Umbilical cord (tissue), 2 donors: ENCODE measurements around the gene PRR16. TPM values are rescaled to one million over a fixed set of nuclear protein-coding genes. Genes with fewer than 3 reads are reported as not detected.
"Not testable (repeated sequence)": the region's sequence is repeated elsewhere in the genome, so short reads cannot be mapped to it uniquely, and the experiment has no call there.

Experiments
- DNase-seq: peaks from one replicate; pipeline ENCODE4 v3.0.0-alpha.2; 2015; ENCODE audit warnings: low spot score
- total RNA-seq: library from RNA; depleted of rRNA; stranded (reverse); fragments of >200 nt; gene quantifications from one replicate; pipeline ENCODE4 v1.2.3, GENCODE V29; 2014; ENCODE audit warnings: low replicate concordance; ENCODE audit not compliant: insufficient read depth

The PRR16 gene
- total RNA-seq, result 7.9 TPM

DNA sequence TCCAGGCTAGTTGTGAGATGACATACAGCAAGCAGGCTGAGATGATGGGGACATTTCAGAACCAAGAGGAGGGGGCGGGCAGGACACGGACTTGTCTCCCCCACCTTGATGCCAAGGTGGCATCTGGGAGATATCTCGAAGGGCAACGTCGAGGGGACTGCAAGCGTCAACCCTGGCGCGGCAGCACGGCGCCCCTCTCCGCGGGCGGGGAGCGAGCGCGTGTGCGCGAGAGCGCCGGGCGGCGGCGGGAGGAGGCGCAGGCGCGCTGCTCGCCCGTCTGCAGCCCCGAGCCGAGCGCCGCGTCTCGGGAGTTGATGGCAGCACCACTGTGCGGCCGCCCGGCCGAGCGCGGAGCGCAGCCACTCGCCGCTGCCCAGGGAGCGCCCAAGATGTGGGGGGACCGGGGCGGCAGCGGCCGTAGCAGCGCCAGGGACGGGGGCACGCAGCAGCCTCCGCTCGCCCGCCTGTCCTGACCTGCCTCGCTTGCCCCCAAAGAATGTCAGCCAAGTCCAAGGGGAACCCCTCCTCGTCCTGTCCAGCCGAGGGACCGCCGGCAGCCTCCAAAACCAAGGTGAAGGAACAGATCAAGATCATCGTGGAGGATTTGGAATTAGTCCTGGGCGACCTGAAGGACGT is at the start of gene PRR16:
Gene PRR16, plus strand, starts transcription at position 310 of the 636 bp plus-strand sequence.
- DNase-seq, result peak; percentile 78

DNA sequence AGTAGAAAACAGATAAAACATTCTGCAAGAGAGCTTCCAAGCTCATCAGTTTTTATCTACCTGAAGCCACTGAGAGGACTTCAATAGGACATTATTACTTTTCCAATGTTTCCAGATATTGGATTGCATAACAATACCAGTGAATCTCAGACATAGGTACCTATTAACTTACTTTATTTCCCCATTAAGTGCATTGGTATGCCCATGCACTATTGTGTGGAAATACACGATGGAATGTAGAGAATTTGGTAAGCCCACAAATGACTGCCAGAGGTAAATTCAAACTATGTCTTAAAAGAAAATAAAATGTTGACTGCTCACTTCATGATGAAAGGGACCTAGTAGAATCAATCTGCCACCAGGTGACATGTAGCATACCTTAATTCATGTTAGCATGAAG is 48.1 kb upstream of the PRR16 start:
- DNase-seq, result no peak

DNA sequence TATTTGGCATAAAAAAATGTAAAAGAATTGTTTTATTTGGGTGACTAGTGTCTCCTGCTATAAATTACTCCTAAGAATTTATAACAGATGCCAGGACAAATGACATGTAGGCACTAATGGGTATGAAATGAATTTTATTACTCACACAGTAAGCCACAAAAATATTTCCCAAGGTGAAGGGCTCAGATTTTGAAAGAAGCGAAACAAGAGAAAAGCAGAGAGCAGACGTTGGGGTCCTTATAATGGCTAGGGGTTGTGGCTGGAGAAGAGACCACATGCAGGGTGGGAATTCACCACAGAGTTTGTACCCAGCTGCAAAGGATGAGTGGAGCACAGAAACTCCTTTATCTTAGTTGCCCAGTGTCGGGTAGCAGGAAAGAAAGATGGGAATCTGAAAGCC is 45.0 kb upstream of the PRR16 start:
- DNase-seq, result no peak

DNA sequence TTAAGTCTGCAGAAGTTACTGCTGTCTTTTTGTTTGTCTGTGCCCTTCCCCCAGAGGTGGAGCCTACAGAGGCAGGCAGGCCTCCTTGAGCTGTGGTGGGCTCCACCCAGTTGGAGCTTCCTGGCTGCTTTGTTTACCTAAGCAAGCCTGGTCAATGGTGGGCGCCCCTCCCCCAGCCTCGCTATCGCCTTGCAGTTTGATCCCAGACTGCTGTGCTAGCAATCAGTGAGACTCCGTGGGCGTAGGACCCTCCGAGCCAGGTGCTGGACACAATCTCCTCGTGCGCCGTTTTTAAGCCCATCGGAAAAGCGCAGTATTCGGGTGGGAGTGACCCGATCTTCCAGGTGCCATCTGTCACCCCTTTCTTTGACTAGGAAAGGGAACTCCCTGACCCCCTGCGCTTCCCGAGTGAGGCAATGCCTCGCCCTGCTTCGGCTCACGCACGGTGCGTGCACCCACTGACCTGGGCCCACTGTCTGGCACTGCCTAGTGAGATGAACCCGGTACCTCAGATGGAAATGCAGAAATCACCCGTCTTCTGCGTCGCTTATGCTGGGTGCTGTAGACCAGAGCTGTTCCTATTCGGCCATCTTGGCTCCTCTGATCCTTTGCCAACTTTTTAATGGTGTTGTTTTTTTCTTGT is 37.3 kb upstream of the PRR16 start:
- not testable (repeated sequence) for DNase-seq

DNA sequence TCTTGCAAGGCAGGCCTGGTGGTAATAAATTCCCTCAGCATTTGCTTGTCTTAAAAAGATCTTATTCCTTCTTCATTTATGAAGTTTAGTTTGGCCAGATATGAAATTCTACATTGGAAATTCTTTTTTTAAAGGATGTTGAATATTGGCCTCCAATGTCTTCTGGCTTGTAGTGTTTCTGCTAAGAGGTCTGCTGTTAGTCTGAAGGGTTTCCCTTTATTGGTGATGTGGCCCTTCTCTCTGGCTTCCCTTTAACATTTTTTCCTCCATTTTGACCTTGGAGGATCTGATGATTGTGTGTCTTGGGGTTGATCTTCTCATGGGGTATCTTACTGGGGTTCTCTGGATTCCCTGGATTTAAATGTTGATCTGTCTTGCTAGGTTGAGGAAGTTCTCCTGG is 33.5 kb upstream of the PRR16 start:
- DNase-seq, result no peak

DNA sequence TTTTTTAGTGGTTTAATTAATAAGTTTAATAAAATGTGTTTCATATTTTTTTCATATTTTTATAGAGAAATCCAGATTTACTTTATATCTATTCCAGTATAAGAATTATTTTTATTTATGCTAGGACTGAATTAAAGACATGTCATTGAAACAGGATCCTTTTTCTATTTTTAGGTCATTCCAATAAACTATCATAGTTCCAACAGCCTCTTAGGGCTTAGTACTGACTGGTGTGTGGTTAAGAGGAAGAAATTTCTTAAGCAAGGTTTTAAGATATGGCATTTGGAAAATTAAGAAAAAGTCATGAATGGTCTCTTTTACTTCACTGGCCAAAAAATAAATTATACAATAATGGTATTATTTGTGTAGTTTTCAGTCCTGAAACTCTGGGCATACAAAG is 31.2 kb upstream of the PRR16 start:
- DNase-seq, result no peak

DNA sequence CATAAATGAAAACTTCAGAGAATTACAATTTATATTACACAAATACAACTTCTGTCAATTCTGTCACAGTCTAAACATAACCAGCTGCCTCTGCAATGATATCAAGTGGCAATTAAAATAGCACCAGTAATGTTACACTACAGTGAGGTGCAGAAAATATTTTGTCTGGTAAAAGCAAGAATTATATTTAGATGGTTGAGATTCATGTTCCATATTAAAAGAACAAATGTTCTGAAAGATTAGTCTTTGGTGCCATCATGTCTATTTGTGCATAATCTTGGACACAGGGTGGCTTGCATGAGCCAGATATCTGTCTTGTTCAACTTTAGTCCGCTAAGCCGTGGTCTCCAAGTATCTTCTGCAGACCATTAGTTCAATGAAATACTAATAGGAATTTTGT is 29.0 kb upstream of the PRR16 start:
- no peak for DNase-seq

DNA sequence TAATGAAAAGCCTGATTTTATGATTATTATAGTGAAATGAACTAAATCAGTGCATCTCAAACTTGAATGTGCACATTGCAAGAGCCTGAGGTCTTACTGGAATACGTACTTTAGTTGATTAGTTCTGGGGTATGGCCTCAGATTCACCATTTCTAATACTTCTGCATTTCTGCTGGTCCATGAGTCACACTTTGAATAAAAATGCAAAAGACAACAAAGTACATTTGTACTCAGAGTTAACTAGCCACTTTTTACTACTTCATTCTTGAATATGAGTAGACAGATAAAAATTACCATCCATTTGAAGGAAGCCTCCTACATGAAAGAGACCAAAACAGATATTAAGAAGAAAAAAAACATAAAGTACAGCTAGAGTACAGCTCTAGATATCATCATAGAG is 27.1 kb upstream of the PRR16 start:
- DNase-seq, result no peak

DNA sequence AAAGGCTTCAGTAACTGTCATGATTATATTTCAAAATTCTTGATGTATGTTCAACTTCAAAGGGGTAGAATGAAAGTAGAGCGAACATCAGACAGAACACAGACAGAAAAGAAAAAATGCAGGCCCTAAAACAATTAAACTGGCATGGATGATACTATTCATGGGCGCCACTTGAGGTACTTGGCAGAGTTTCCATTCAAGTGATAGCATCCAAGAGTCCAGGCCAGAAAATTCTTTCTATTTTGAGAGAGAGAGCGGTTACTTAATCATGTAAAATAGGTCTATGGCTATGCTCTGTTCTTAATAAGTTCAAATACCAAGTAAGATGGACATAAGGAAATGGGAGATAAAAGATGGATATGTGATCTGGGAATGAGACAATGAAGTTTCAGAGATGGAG is 21.4 kb upstream of the PRR16 start:
- DNase-seq, result no peak

DNA sequence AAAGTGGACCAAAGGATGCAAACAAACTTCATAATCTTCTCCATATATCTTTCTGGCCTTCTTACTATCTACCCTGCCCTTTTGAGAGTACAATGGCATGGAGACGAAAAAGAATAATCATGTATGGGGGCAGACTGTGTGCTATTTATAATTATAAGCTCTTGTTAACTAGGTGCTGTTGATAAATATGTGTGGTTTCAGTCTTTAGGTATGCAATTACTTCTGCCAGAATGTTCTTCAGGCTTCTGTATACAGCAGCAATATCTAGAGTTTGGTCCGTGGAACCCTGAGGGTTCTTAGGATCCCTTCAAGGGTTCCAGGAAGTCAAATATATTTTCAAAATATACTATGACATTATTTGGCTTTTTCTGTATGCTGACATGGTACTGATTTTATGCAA is 20.5 kb upstream of the PRR16 start:
- no peak for DNase-seq

DNA sequence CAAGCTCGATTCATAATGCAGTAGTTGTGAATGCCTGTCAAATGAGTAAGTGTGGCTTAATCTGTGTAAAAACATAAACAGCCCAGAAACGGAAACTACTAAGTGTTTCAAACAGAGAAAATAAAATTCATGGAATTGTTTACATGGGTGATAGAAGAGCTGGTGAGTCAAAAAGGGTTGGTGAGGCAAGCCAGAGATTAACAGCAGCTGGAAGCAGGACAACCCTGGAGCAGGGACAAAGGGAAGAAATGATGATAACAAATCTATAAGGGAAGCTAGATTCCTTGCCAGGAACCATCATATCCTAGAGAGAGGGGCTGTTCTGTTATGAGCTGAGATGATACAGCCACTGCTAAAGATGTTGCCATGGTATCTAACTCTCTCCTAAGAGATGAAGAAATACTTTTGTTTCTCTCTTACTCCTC is 18.0 kb upstream of the PRR16 start:
- peak; percentile 47 for DNase-seq

DNA sequence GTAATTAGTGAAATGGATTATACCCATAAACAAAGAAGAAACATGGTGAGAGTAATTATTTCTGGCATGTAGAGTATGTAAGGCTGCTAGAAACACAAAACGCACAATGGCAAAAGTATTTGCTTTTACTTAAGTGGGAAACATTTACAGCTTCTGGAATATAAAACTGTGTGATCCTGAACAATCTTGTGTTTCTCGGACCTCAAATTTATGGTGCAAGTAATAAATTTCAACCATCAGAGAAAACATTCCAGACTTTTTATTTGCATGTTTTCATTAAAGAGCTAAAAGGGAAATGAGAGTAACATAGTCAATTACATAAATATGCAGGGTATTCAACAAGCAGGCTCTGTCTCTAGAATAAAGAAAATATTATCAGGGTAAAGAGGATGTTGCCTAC is 17.2 kb upstream of the PRR16 start:
- no peak for DNase-seq

DNA sequence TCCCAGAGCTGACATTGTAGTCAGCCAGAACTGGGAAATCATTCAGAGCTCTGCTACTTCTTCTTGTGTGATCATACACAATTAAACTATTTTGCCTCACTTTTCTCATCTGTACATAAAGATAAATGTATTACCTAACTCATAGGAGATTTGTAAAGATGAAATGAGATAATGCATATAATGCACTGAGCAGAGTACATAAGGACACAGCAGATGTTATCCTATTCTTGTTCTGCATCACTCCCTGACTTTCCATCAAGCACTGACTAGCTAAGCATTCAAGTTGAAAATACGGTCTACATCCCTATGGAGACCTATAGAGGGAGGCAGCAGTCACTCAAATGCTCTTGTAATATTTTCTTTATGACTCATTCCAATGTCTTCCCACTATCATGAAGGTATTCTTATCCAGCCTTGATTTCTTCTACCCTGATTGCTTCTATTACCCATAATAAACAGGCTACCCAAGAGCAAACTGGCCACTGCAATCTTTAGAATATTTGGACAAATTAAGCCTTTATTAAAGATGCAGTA is 16.3 kb upstream of the PRR16 start:
- no peak for DNase-seq

DNA sequence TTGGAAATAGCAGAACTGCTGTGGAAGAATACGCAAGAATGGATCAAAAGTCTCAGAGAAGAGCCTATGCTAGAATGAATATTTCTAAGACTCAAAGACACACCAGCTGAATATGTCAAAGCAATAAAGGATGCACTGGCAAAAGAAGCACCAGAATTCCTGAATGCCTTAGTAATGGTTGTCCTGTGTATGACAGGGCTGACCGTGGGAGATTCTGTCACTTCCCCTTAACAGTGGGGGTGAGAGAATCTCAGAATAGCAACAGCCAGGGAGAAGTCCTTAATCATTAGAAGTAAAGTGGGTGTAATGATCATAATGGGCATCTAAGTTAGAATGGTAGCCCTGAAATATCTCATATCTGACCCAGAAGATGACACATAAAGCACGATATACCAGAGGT is 14.6 kb upstream of the PRR16 start:
- DNase-seq, result no peak

DNA sequence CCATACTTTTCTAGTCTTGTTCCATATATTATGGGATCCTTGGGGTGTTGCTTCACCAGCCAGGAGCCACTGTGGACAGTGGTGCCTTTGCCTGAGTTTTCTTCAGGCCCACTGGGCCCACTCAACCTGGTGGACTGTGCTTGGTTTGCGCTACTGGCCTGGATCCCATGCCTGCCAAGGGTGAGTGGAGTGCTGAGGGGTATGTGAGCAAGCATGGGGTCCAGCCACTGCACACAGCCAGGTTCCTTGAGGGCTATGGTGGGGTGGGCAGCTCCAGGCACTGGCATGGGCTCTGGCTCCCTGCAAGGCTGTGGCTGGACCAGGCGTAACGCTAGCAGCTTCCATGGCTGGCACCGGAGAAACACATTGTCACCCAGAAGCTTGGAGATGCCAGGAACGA is 13.2 kb upstream of the PRR16 start:
- no peak for DNase-seq

DNA sequence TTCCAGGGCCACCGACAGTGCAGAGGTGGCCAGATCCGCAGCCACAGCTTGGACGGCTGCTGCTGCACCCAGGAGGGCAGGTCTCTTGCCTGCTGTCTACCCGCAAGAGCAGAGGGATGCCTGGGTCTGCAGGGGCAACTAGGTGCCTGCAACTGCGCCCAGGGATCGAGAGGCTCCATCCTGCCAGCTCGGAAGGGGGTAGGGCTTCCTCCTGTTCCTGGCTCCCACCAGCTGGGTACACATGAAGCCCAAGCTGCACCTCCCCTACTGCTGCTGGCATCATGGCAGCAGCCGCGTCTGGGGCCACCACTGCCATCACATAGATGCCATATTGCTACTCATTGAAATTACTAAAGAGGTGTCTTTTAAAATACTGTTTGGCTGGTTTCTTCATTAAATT is 12.7 kb upstream of the PRR16 start:
- no peak for DNase-seq

DNA sequence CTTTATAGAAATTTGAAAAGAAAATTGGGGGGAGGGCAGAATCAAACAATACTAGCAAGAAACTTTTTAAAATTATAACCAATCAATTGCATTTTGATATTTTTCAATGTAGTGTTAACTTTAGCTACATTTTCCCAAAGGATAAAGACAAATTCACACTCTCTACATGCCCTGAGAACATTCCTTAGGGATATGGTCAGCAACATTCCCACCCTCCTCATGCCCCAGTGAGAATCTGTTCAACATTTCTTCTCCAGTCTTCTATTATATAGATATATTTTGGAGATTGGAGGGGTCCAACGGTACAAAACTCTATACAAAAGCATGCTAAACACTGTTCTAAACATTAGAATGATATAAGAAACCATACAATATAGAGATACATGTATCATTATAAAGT is 11.6 kb upstream of the PRR16 start:
- no peak for DNase-seq

DNA sequence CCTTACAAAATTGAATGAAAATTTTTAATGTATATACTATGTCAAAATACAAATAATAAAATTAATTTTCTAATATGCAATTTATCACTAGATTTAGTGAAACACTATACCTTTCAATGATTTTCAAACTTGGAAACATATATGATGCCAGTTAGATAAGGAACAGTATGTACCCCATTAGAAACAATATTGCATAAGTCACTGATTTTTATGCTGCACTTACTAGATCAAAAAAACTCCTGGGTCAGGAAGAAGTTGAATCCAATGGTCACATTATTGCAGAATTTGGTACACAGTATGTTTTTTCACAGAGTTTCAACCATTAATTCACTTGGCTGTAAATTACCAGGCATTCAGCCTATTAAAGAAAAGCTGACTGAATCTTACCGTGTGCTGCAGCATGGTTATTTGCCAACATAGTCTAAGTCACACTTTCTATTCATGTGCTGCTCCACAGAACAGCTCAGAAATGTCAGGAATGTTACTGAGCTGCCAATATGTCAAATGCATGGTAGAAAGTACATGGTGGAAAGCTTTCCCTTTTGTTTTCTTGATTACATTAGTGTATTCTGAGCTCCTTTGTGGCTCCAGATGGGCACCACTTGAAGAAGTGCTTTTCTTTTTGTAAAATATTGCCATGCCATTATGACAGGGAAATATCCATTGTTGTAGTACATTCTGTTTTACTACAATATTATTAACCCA is 9.9 kb upstream of the PRR16 start:
- DNase-seq, result peak; percentile 72

DNA sequence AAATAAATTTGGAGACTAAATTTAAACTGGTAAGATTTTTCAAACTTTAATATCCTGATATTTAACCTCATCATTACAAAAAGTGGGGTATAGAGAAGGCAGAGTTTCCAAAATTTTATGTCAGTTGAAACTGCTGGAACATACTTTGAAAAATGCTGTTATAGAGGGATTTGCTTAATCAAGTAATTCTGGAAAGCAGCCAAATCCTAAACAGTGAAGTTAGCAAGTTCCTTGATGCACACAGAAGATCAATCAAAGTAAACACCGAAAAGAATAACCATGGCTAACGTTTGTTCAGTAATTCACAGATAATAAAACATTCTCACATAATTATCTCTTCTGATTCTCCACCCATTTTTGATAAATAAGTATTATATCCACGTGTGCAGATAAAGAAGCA is 8.1 kb upstream of the PRR16 start:
- DNase-seq, result no peak

DNA sequence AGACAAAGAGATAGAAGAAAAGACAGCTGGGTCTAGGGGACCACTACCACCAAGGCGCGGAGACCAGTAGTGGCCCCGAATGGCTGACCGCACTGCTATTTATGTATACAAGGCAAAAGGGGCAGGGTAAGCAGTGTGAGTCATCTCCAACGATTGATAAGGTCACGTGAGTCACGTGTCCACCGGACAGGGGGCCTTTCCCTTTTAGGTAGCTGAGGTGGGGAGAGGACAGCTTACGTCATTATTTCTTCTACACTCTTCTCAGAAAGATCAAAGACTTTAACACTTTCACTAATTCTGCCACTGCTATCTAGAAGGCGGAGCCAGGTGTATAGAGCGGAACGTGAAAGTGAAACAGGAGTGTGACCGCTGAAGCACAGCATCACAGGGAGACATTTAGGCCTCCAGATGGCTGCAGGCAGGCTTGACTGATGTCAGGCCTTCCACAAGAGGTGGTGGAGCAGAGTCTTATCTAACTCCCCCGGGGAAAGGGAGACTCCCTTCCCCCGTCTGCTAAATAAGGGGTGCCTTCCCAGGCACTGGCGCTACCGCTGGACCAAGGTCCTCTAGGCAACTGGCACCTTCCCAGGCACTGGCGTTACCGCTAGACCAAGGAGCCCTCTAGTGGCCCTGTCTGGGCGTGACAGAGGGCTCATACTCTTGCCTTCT is 6.1 kb upstream of the PRR16 start:
- no peak for DNase-seq

DNA sequence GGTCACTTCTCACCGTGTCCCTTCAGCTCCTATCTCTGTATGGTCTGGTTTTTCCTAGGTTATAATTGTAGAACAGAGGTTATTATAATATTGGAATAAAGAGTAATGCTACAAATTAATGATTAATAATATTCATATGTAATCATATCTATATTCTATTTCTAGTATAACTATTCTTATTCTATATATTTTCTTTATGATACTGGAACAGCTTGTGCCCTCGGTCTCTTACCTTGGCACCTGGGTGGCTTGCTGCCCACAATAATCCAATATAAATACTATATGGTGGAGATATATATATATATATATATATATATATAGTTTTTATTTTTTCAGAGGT is 5.6 kb upstream of the PRR16 start:
- not testable (repeated sequence) for DNase-seq

DNA sequence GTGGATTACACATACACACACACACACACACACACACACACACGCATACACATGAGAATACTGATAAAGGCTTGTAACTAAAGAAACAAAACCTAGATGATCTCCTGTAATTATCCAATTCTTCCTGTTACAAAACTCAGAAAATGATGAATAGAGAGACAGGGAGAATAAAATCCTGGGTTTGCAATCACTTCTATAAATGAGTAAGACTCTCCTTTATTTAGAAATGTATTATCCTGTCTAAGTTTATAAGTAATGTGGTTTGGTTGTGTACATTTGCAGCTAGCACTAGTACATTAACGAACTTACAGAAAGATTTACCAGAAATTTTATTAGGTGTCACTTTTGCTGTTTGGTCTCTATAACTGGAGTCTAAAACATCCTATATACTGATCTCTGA is 2.8 kb upstream of the PRR16 start:
- DNase-seq, result no peak
